Vagina (tissue), 2 donors: Measurements from ENCODE around the gene KRTAP3-1.

ENCODE experiments used
- CTCF ChIP-seq, 3 experiments: fragments of 450-650 bp in 2 of 3; fragments of 200-600 bp in 1 of 3; sonication (generic) in 1 of 3; IDR thresholded peaks; one replicate each; pipeline ENCODE4 v1.5.1; 2017 to 2019; ENCODE audit warnings: antibody characterized with exemption in 3 of 3, mild to moderate bottlenecking in 2 of 3, moderate library complexity in 2 of 3
- POLR2A ChIP-seq, 2 donors: fragments of 450-650 bp; IDR thresholded peaks; one replicate each; pipeline ENCODE4 v1.6.1; 2017; ENCODE audit warnings: antibody characterized with exemption in 2 of 2, mild to moderate bottlenecking in 2 of 2, moderate library complexity in 2 of 2
- POLR2AphosphoS5 ChIP-seq, 2 donors: sonication (generic); formaldehyde crosslinking; IDR thresholded peaks; one replicate each; pipeline ENCODE4 v1.9.0; 2017; ENCODE audit warnings: antibody characterized with exemption in 2 of 2, mild to moderate bottlenecking in 2 of 2, low read depth in 1 of 2; ENCODE audit not compliant: insufficient read depth in 1 of 2

GRCh38 chr17:41042953-41043352 is 34.0 kb upstream of the KRTAP3-1 start:
- no peak for TF ChIP-seq CTCF (IDR thresholded peaks at IDR 0.05)
- no peak for TF ChIP-seq POLR2AphosphoS5 (IDR thresholded peaks at IDR 0.05; ENCODE audit: insufficient read depth in 1 of 2, low read depth in 1 of 2)
- TF ChIP-seq POLR2A (IDR thresholded peaks at IDR 0.05): no peak
